Bone marrow (tissue), 2 donors: ENCODE data around the gene EIF2B4.
A peak's percentile ranks its signal among the peaks of the same experiment; 100 is the strongest.
"Not testable (repeated sequence)": the region's sequence is repeated elsewhere in the genome, so short reads cannot be mapped to it uniquely, and the experiment has no call there.

ENCODE experiments used
- DNase-seq, 2 donors: peaks; one replicate each; lab custom pipeline; 2025; lab: John Stamatoyannopoulos, UW

Gene EIF2B4

GRCh38 chr2:27377618-27378095, 7.5 kb upstream of the EIF2B4 start:
- DNase-seq, result no peak

GRCh38 chr2:27376866-27377617, 6.9 kb upstream of the EIF2B4 start:
- no peak for DNase-seq

DNA sequence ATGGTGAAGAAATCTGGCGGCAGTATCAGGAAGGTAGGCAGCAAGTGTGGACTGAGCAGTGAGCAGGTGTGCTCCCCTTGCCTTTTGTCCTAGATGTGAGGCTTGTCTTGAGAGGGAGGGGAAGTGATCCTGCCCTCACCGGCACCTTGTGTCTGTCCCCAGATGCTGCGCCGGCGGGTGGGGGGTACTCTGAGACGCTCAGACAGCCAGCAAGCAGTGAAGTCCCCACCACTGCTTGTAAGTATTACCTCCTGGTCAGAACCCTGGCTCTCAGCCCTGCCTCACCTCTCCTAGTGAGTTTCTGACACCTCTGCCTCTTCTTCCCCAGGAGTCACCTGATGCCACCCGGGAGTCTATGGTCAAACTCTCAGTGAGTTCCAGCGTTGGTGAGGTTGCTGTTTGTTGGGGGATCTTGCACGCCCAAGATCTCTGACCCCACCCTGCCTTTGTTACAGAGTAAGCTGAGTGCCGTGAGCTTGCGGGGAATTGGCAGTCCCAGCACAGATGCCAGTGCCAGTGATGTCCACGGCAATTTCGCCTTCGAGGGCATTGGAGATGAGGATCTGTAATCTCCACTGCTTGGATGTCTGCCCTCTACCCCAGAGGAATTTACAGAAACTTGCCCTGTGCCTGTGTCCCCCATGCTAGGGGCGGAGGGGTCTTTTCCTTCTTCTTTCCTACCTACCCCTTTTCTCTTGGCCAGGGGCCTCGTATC, 6.2 kb upstream of the EIF2B4 start:
- no peak for DNase-seq

DNA sequence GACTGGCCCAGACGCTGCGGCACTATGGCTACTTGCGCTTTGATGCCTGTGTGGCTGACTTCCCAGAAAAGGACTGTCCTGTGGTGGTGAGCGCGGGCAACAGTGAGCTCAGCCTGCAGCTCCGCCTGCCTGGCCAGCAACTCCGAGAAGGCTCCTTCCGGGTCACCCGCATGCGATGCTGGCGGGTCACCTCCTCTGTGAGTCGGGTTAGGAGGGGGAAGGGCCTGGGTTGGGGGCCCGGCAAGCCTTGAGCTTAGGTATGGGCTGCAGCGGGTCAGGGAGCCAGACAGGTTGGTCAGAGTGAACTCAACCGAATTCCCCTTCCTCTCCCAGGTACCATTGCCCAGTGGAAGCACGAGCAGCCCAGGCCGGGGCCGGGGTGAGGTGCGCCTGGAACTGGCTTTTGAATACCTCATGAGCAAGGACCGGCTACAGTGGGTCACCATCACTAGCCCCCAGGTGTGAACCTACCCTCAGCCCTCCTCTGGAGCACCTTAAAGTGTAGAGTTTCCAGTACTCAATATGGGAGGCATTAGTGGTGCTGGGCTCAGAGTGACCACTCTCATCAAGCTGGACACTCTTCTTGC, 5.5 kb upstream of the EIF2B4 start:
- no peak for DNase-seq

DNA sequence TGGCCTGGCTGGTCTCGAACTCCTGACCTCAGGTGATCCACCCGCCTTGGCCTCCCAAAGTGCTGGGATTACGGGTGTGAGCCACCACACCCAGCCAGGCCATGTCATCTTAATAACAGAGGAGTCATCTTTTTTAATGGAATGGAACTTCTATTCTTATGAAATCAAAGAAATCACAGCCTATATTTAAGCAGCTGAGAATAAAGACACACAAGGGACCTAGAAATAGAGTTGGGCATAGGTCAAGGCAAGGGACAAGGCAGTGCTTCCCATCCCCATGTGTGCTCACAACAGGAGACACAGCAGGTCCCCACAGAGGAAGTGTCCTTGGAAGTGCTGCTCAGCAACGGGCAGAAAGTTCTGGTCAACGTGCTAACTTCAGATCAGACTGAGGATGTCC, 3.4 kb upstream of the EIF2B4 start:
- DNase-seq, result no peak

DNA sequence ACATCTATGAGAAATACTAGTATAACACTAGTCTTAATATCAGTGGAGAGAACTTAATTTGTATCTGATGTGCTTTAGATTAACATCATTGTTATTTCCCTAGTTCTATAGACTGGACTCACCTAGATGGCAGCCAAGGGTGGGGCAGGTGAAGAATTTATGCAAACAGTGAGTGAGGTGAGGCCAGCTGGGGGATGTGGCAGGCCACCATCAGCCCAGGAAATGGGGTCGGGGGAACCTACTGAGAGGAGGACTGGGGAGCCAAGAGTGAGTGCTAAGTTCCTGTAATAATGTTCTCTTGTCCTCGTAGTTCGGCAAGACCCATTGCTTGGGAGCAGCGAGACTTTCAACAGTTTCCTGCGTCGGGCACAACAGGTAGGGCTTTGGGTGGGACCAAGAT, 2.8 kb upstream of the EIF2B4 start:
- DNase-seq, result no peak

- peak; percentile 32 to 48 for DNase-seq
Observed at GRCh38 chr2:27370816-27371620, 880 bp upstream of the EIF2B4 start.

- DNase-seq, result no peak
Observed at GRCh38 chr2:27369471-27370025, 590 bp downstream of the EIF2B4 start.

- no peak for DNase-seq
Observed at GRCh38 chr2:27363933-27364332, 6.2 kb downstream of the EIF2B4 start.

GRCh38 chr2:27362678-27363420, 7.3 kb downstream of the EIF2B4 start:
- no peak for DNase-seq

DNA sequence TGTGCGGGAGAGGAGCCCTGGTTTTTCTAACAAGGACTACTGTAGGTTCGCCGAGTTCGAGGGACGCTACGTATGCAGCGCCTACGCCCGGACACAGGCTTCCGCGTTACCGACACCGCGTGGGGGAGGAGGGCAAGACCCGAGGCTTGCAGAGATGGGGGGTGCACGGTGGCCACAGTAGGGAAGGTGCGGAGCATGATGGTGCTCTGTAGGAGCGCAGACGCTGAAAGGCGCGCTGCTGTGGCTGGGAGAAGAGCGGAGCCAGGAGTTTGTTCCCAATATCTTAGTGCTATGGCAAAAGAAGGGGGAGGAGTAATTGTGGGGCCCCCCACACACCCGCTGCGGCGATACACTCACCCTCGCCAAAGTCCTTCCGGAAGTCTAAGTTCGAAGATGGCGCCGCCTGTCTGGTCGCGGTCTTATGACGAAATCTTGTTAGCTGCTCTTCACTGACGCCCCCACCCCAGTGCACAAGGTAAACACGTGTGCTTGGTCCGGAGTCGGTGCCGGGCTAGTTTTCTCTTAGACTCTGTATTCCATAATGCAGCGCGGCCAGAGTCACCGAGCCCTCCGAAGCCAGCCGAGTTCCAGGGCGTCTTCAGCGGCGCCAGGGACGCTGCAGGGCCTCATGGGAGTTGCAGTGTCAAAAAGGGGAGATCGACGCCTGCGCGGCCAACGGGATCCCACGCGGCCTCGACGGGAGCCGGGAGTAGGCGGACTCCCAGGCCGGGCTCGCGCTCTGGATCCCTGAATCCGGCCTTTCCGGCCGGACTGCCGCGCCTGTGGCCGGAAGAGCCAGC, 13.6 kb downstream of the EIF2B4 start, which contains the start of gene GTF3C2:
TSS of gene GTF3C2 (minus strand) at position 383 of the 800 bp plus-strand sequence. CDS start 13,210 bp downstream, outside the sequence.
- DNase-seq, result peak; percentile 89 to 97

- peak; percentile 56 to 89 for DNase-seq
Observed at GRCh38 chr2:27356056-27356381, 14.1 kb downstream of the EIF2B4 start.

DNA sequence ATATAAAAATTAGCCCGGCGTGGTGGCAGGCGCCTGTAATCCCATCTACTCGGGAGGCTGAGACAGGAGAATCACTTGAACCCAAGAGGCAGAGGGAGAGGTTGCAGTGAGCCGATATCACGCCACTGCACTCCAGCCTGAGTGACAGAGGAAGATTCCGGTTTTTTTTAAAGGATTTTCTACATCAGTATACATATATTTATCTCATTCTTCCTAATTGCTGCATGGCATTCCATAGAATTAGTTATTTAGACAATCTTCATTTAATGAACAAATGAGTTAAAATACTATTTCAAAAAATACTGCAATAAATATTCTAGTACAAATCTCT, 15.6 kb downstream of the EIF2B4 start:
- no peak for DNase-seq

- no peak for DNase-seq
Observed at GRCh38 chr2:27353762-27354596, 16.2 kb downstream of the EIF2B4 start.

- not testable (repeated sequence) for DNase-seq
Observed at GRCh38 chr2:27353386-27353761, 16.8 kb downstream of the EIF2B4 start.

DNA sequence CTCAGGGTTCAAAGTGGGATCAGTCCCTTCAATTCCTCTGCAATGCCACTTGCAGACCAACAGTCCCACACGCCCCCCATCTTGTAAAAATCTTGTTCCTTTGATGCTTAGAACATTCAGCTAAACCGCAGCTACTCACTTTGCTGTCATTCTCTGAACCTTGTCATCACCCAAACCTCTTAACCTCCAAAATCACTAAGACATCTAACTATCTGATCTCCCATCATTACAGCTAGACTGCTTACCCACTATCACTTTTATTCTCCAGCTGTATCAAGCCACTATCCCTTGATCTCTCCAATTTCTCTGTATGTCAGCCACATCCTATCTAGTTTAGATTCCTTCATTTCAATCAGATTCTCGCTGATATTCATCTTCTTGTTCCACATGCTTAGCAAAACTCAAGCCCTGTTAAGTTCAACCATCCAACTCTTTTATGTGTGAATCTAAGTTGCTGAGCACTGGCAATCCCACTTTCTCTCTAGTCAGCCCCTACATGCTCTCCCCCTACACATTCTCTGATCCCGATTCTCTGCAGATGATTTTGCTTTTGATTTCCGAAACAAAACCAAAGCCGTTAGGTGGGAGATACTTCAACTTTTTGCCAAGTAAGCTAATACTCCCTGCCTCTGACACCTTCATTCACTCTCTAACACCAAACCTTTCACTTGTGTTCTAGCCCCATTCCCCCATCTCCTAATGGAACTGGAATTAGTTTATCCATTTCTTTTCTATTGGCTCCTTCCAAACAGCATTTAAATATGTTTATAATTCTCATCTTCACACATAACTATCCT, 18.1 kb downstream of the EIF2B4 start:
- no peak for DNase-seq

DNA sequence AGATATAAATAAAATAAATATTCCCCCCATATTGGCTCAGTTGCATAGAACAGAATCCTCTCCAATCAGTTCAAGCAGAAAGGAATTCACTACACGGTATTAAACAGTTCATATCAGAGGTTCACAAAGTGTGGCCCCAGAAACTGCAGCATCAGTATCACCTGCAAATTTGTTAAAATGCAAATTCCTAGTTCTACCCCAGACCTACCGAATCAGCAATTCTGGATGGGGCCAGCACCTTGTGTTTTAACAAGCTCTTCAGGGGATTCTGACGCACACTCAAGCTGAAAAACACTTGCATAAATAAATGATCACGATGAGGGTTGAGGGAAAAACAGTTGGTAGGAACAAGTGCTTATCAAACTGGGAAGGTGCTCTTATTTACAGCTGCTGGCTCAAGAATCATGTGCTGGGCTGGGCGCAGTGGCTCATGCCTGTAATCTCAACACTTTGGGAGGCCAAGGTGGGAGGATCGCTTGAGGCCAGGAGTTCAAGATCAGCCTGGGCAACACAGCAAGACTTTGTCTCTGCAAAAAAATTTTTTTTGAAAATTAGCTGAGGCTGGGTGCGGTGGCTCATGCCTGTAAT, 19.9 kb downstream of the EIF2B4 start:
- no peak for DNase-seq

DNA sequence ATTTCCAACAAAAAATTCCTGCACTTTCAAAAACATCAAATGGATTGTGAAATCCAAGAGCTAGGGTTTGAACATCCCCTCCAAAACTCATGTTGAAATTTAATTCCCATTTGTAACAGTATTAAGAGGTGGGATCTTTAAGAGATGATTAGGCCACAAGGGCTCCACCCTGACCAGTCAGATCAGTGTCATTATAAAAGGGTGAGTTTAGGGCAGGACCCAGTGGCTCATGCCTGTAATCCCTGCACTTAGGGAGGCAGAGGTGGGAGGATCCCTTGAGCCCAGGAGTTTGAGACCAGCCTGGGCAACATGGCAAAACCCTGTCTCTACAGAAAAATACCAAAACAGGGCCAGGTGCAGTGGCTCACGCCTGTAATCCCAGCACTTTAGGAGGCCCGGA, 22.5 kb downstream of the EIF2B4 start:
- DNase-seq, result no peak
